GM23338 (cell line): ENCODE results near the gene FOXN1.

Experiments
- EZH2 ChIP-seq: fragments of 200-600 bp; sonication (generic); IDR thresholded peaks from one replicate; pipeline ENCODE4 v1.8.0; 2017; ENCODE audit warnings: antibody characterized with exemption, mild to moderate bottlenecking, low read depth; ENCODE audit not compliant: unreplicated experiment
- EZH2phosphoT487 ChIP-seq: fragments of 200-600 bp; sonication (generic); IDR thresholded peaks from one replicate; pipeline ENCODE4 v1.8.1; 2018; ENCODE audit warnings: antibody characterized with exemption; ENCODE audit not compliant: unreplicated experiment
- JUNB ChIP-seq: IDR thresholded peaks from one replicate; pipeline ENCODE4 v1.6.1; 2016; ENCODE audit warnings: antibody characterized with exemption; ENCODE audit not compliant: unreplicated experiment
- POLR2AphosphoS5 ChIP-seq: IDR thresholded peaks from 2 replicates; pipeline ENCODE4 v1.6.1; 2016; ENCODE audit warnings: antibody characterized with exemption, low read depth
- STAT1 ChIP-seq: IDR thresholded peaks from one replicate; pipeline ENCODE4 v1.6.1; 2016; ENCODE audit warnings: antibody characterized with exemption; ENCODE audit not compliant: unreplicated experiment
- ZNF331 ChIP-seq: fragments of 250-450 bp; sonication (Bioruptor Pico); IDR thresholded peaks from 2 replicates; pipeline ENCODE4 v1.5.0; 2020; ENCODE audit warnings: low read depth, mild to moderate bottlenecking, moderate library complexity
- TF ChIP-seq, protein P1 (sequence below), 2 experiments: fragments of 200-600 bp in 1 of 2; sonication (generic) in 1 of 2; conservative IDR thresholded peaks; 2 replicates each; pipeline versions ENCODE4 v1.5.1 to v1.6.1; 2016 to 2017; ENCODE audit warnings: antibody characterized with exemption in 2 of 2, low read depth in 2 of 2, mild to moderate bottlenecking in 2 of 2, moderate library complexity in 1 of 2
- TF ChIP-seq, protein P2 (sequence below): IDR thresholded peaks from one replicate; pipeline ENCODE4 v1.6.1; 2018; ENCODE audit warnings: antibody characterized with exemption; ENCODE audit not compliant: unreplicated experiment

DNA sequence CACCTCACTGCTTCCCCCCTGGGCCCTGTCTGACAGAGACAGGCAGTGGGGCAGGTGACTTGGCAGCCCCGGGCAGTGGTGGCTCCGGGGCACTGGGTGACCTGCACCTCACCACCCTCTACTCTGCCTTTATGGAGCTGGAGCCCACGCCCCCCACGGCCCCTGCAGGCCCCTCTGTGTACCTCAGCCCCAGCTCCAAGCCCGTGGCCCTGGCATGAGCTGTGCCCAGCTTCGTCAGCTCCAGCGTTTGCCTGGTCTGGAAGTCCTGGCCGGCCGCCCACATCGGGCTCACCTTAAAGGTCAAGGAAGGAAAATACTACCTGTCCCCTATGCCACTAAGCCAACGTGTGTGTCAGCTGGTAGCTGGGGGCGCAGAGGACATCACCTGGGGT, 31.1 kb downstream of the FOXN1 start:
- TF ChIP-seq, protein P1, sequence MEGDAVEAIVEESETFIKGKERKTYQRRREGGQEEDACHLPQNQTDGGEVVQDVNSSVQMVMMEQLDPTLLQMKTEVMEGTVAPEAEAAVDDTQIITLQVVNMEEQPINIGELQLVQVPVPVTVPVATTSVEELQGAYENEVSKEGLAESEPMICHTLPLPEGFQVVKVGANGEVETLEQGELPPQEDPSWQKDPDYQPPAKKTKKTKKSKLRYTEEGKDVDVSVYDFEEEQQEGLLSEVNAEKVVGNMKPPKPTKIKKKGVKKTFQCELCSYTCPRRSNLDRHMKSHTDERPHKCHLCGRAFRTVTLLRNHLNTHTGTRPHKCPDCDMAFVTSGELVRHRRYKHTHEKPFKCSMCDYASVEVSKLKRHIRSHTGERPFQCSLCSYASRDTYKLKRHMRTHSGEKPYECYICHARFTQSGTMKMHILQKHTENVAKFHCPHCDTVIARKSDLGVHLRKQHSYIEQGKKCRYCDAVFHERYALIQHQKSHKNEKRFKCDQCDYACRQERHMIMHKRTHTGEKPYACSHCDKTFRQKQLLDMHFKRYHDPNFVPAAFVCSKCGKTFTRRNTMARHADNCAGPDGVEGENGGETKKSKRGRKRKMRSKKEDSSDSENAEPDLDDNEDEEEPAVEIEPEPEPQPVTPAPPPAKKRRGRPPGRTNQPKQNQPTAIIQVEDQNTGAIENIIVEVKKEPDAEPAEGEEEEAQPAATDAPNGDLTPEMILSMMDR (conservative IDR thresholded peaks at IDR 0.05; ENCODE audit: low read depth in 2 of 2), result no peak
- TF ChIP-seq, protein P2, sequence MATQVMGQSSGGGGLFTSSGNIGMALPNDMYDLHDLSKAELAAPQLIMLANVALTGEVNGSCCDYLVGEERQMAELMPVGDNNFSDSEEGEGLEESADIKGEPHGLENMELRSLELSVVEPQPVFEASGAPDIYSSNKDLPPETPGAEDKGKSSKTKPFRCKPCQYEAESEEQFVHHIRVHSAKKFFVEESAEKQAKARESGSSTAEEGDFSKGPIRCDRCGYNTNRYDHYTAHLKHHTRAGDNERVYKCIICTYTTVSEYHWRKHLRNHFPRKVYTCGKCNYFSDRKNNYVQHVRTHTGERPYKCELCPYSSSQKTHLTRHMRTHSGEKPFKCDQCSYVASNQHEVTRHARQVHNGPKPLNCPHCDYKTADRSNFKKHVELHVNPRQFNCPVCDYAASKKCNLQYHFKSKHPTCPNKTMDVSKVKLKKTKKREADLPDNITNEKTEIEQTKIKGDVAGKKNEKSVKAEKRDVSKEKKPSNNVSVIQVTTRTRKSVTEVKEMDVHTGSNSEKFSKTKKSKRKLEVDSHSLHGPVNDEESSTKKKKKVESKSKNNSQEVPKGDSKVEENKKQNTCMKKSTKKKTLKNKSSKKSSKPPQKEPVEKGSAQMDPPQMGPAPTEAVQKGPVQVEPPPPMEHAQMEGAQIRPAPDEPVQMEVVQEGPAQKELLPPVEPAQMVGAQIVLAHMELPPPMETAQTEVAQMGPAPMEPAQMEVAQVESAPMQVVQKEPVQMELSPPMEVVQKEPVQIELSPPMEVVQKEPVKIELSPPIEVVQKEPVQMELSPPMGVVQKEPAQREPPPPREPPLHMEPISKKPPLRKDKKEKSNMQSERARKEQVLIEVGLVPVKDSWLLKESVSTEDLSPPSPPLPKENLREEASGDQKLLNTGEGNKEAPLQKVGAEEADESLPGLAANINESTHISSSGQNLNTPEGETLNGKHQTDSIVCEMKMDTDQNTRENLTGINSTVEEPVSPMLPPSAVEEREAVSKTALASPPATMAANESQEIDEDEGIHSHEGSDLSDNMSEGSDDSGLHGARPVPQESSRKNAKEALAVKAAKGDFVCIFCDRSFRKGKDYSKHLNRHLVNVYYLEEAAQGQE, result no peak
- TF ChIP-seq EZH2 (no peak), EZH2phosphoT487 (no peak), STAT1 (no peak), JUNB (no peak), POLR2AphosphoS5 (no peak), ZNF331 (CRISPR knock-in tag) (no peak)
